Breast epithelium (tissue), 4 donors: ENCODE measurements around the gene LDLRAD4. TPM values are rescaled to one million over a fixed set of nuclear protein-coding genes. Genes with fewer than 3 reads are reported as not detected.

Experiments
- DNase-seq, 2 donors: peaks; one replicate each; pipeline ENCODE4 v3.0.0-alpha.2; 2019; ENCODE audit warnings: low spot score in 2 of 2
- H3K27ac ChIP-seq, 2 donors: fragments of 200-600 bp; sonication (generic) in 1 of 2; one replicate each; pipeline ENCODE4 v1.5.1; 2016 to 2019; ENCODE audit warnings: mild to moderate bottlenecking in 1 of 2
- H3K27me3 ChIP-seq, 2 donors: fragments of 200-600 bp; sonication (generic) in 1 of 2; one replicate each; pipeline versions ENCODE4 v1.5.1 to v1.6.0; 2017 to 2019; ENCODE audit warnings: control low read depth in 1 of 2, mild to moderate bottlenecking in 1 of 2
- H3K36me3 ChIP-seq: fragments of 200-600 bp; one replicate; pipeline ENCODE4 v1.5.1; 2019
- H3K4me1 ChIP-seq, 2 donors: fragments of 200-600 bp; sonication (generic); one replicate each; pipeline ENCODE4 v1.5.1; 2016 to 2019; ENCODE audit warnings: control low read depth in 1 of 2
- H3K4me3 ChIP-seq, 3 donors: fragments of 200-600 bp; sonication (generic); 1 replicate in 2 of 3; 2 replicates in 1 of 3; pipeline ENCODE4 v1.5.1; 2016 to 2019; ENCODE audit warnings: mild to moderate bottlenecking in 3 of 3, moderate library complexity in 2 of 3
- H3K9me3 ChIP-seq, 2 donors: fragments of 200-600 bp; sonication (generic) in 1 of 2; one replicate each; pipeline ENCODE4 v1.5.1; 2016 to 2019; ENCODE audit warnings: control low read depth in 1 of 2
- POLR2A ChIP-seq: fragments of 450-650 bp; IDR thresholded peaks from one replicate; pipeline ENCODE4 v1.6.1; 2016; ENCODE audit warnings: antibody characterized with exemption, mild to moderate bottlenecking, moderate library complexity
- POLR2AphosphoS5 ChIP-seq, 3 donors: sonication (generic); formaldehyde crosslinking; IDR thresholded peaks; one replicate each; pipeline ENCODE4 v1.6.1; 2017; ENCODE audit warnings: antibody characterized with exemption in 3 of 3
- intact Hi-C: fragments of 100-400 bp; cut with DNase I; formaldehyde crosslinking; loops from one replicate; pipeline ENCODE4 v1.15.1; 2023; ENCODE audit warnings: low total_unique reads
- total RNA-seq, 3 donors: library from RNA; depleted of rRNA; stranded (reverse); fragments of >200 nt; gene quantifications; one replicate each; pipeline ENCODE4 v1.1.0, GENCODE V29; 2016
- TF ChIP-seq, protein P1 (sequence below), 3 donors: fragments of 450-650 bp; IDR thresholded peaks; one replicate each; pipeline ENCODE4 v1.5.1; 2016 to 2017; ENCODE audit warnings: antibody characterized with exemption in 3 of 3, mild to moderate bottlenecking in 3 of 3, moderate library complexity in 3 of 3

Gene LDLRAD4
- total RNA-seq, 3 donors from 2014 or later: 28.5 to 94.3 (median 42.9) TPM

DNA sequence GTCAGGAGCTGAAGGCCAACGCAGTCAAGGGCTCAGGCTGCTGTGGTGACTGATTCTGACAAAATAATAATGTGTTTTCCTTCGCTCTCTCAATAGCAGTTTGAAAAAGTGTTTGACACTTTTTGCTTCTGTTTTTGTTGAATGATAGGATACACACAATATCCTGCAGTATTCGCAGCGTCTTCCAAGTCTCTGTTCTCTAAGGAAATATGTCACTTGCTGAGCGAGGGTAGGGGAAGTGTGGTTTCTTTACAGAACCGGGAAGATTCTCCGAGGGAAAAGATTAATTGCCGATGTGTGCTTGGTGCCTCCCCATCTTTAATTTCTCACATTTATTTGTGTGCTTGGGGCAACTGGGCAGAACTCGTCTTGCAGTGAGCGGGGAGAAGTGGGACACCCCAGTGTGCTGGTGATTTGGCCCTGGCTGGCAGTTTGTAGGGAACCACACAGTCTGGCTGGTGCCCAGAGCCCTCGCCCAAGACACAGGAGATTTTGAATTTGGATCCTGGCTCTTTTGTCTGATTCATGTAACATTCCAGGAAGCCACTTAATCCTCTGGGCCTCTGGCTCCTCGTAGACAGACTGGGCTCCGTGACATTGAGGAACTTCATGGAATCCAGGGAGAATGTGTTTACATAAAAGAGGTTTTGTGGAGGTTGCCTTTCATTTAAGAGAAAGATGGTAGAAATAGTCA lies 169.4 kb downstream of the LDLRAD4 start:
- intact Hi-C loops: no loop called here
- Histone ChIP-seq H3K36me3 (no peaks in the 10 kb centered on the region), H3K27ac (peak overlapping the region; percentile 54 to 71), H3K9me3 (no peaks in the 10 kb centered on the region), H3K27me3 (no peaks in the 10 kb centered on the region), H3K4me1 (peaks cover 0 to 2% of the 10 kb centered on the region in 2 donors), H3K4me3 (no peak overlapping the region)
- TF ChIP-seq POLR2A: no peak
- TF ChIP-seq, protein P1, sequence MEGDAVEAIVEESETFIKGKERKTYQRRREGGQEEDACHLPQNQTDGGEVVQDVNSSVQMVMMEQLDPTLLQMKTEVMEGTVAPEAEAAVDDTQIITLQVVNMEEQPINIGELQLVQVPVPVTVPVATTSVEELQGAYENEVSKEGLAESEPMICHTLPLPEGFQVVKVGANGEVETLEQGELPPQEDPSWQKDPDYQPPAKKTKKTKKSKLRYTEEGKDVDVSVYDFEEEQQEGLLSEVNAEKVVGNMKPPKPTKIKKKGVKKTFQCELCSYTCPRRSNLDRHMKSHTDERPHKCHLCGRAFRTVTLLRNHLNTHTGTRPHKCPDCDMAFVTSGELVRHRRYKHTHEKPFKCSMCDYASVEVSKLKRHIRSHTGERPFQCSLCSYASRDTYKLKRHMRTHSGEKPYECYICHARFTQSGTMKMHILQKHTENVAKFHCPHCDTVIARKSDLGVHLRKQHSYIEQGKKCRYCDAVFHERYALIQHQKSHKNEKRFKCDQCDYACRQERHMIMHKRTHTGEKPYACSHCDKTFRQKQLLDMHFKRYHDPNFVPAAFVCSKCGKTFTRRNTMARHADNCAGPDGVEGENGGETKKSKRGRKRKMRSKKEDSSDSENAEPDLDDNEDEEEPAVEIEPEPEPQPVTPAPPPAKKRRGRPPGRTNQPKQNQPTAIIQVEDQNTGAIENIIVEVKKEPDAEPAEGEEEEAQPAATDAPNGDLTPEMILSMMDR (IDR thresholded peaks at IDR 0.05): no peak
- DNase-seq: peak in 1 of 2 donors; percentile 31

DNA sequence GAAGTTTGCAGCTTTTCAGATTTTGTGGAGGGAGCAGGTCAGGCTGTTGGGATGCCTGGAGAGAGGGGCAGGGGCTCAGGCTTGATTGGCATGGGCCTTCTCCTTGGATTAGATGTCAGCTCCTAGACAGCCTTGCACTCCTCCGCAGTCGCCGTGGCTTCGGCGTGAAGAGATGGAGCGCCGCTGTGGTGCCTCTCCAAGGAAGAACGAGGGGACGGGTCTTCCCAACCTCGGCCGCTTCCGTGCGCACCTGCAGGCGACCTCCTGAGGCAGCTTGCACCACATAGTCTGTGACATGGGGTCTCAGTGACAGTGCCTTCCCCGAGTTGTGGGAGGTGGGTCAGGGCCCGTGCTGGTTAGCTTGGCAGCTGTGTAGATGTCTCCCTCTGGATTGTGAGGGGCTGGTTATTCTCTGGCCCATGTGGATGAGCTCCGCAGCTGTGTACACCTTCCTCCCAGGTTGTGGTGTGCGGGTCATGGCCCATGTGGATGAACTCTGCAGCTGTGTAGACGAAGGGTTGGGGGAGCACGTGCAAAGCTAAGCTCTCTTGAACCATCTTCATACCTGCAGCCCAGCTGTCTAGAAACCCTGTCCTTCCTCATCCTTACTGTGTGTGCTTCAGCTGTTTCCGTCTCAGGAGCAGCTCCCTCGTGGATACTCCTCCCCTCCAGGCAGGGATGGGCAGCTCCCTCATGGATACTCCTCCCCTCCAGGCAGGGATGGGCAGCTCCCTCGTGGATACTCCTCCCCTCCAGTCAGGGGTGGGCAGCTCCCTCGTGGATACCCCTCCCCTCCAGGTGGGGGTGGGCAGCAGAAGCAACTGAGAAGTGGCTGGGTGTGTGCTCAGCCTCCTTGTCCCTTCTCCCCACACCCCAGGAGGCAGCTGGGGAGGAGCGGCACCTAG lies 170.3 kb downstream of the LDLRAD4 start:
- Histone ChIP-seq H3K27ac (peak overlapping the region; percentile 19 to 71), H3K9me3 (no peaks in the 10 kb centered on the region), H3K27me3 (no peaks in the 10 kb centered on the region), H3K4me3 (no peak overlapping the region), H3K36me3 (no peaks in the 10 kb centered on the region), H3K4me1 (no peaks in the 10 kb centered on the region)
- intact Hi-C loops: no loop called here
- TF ChIP-seq, protein P1 (IDR thresholded peaks at IDR 0.05): no peak
- TF ChIP-seq POLR2AphosphoS5 (IDR thresholded peaks at IDR 0.05): no peak
- TF ChIP-seq POLR2A: no peak
- peak in 1 of 2 donors; percentile 31 for DNase-seq

DNA sequence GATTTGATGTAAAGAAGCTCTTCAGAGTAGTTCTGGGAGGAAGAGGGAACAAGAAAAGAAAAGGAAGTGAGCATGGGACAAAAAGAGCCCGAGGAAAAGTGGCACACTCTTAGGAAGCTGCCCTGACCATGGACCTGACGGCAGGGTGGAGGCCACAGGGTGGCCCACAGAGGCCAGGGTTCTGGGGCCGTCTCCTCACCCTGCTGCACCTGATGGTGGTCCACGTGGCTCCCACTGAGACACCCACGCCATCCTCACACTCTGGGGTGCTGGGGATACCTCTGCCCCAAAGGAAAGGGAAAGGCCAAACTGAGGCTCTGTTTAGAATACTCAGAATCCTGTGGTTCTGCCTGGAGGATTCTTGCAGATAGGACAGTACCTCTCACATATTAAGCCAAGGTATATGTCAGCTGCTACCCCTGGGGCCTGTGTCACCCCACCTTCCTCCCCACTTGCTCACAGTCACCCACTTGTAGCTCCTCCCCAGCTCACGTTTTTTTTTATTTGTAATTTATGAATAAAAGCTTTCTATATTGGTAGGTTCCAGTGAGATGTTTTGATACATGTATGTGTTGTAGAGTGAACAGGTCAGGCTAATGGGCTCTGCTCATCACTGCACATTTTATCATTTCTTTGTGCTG lies 171.1 kb downstream of the LDLRAD4 start:
- intact Hi-C loops: no loop called here
- no peak for DNase-seq

DNA sequence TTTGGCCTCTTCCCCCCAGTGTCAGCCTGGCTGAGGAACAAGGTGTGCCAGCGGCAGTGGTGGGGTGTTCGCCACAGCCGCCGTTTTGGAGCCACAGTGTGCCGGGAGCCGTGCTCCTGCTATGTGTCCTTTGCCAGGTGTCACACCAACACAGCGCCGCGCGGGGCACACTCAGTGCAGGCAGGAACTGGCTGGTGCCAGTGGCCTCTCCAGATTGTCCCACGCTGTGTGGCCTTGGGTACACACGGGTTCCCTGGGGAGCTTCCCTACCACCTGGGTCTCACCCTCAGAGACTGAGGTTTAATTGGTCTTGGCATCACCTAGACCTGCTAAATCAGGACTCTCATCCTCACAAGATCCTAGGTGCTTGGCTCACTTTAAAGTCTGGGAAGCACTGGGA lies 171.6 kb downstream of the LDLRAD4 start:
- no peak overlapping the region for H3K4me3 ChIP-seq
- no peaks in the 10 kb centered on the region for H3K4me1 ChIP-seq
- DNase-seq: no peak
- no peaks in the 10 kb centered on the region for H3K9me3 ChIP-seq
- H3K27me3 ChIP-seq: no peaks in the 10 kb centered on the region
- intact Hi-C loops: no loop called here
- TF ChIP-seq POLR2A: no peak
- TF ChIP-seq POLR2AphosphoS5 (IDR thresholded peaks at IDR 0.05): no peak
- TF ChIP-seq, protein P1 (IDR thresholded peaks at IDR 0.05): no peak
- no peak overlapping the region for H3K27ac ChIP-seq
- no peaks in the 10 kb centered on the region for H3K36me3 ChIP-seq

More for the DNA sequence above, 171.1 kb downstream of the LDLRAD4 start:
- no peak overlapping the region for H3K4me3 ChIP-seq
- TF ChIP-seq POLR2A (no peak), POLR2AphosphoS5 (IDR thresholded peaks at IDR 0.05) (no peak)
- TF ChIP-seq, protein P1 (IDR thresholded peaks at IDR 0.05): no peak
- no peaks in the 10 kb centered on the region for H3K9me3 ChIP-seq
- H3K27me3 ChIP-seq: no peaks in the 10 kb centered on the region
- H3K4me1 ChIP-seq: no peaks in the 10 kb centered on the region
- H3K36me3 ChIP-seq: no peaks in the 10 kb centered on the region
- H3K27ac ChIP-seq: no peak overlapping the region
